Osteoblast (primary cell): ENCODE data around the gene AMIGO3. TPM values are rescaled to one million over a fixed set of nuclear protein-coding genes. Genes with fewer than 3 reads are reported as not detected.

ENCODE experiments used
- DNase-seq: peaks from one replicate; pipeline ENCODE4 v3.0.0; 2011; ENCODE audit warnings: low spot score, mixed read lengths; ENCODE audit not compliant: insufficient read length; ENCODE audit errors: missing footprints
- H2AFZ ChIP-seq: 2 replicates; pipeline ENCODE4 v1.6.0; 2011; ENCODE audit warnings: mild to moderate bottlenecking, low read length
- H3K27ac ChIP-seq: 2 replicates; pipeline ENCODE4 v1.5.1; 2011; ENCODE audit warnings: mild to moderate bottlenecking, low read depth, low read length, moderate library complexity
- H3K27me3 ChIP-seq: 2 replicates; pipeline ENCODE4 v1.6.0; 2012; ENCODE audit warnings: mild to moderate bottlenecking, control low read depth, inconsistent platforms, low read length, moderate library complexity; ENCODE audit not compliant: insufficient read depth
- H3K36me3 ChIP-seq: 2 replicates; pipeline ENCODE4 v1.5.1; 2011; ENCODE audit warnings: mild to moderate bottlenecking, low read length, control low read depth, moderate library complexity; ENCODE audit not compliant: insufficient read depth
- H3K4me1 ChIP-seq: 2 replicates; pipeline ENCODE4 v1.5.1; 2011; ENCODE audit warnings: mild to moderate bottlenecking, low read length, control low read depth, moderate library complexity; ENCODE audit not compliant: insufficient read depth
- H3K4me2 ChIP-seq: 2 replicates; pipeline ENCODE4 v1.6.0; 2011; ENCODE audit warnings: mild to moderate bottlenecking, low read length; ENCODE audit not compliant: insufficient read depth
- H3K4me3 ChIP-seq: fragments of 200-600 bp; sonication (generic); 3 replicates; pipeline ENCODE4 v1.5.1; 2012; ENCODE audit warnings: mild to moderate bottlenecking, low read length, inconsistent platforms; ENCODE audit not compliant: insufficient read depth
- H3K79me2 ChIP-seq: 2 replicates; pipeline ENCODE4 v1.6.0; 2012; ENCODE audit warnings: mild to moderate bottlenecking, low read length, control low read depth, inconsistent platforms; ENCODE audit not compliant: insufficient read depth
- H3K9me3 ChIP-seq: 2 replicates; pipeline ENCODE4 v1.5.1; 2011; ENCODE audit warnings: low read depth, low read length, control low read depth
- H4K20me1 ChIP-seq: 2 replicates; pipeline ENCODE4 v1.6.0; 2012; ENCODE audit warnings: mild to moderate bottlenecking, low read length, control low read depth; ENCODE audit not compliant: insufficient read depth
- CTCF ChIP-seq: IDR thresholded peaks from 2 replicates; pipeline ENCODE4 v1.5.1; 2011; ENCODE audit warnings: mild to moderate bottlenecking, low read depth, low read length, moderate library complexity; ENCODE audit errors: extremely low read depth
- total RNA-seq: library from RNA; depleted of rRNA; stranded (reverse); fragments of >200 nt; gene quantifications from 2 replicates; pipeline ENCODE4 v1.2.3, GENCODE V29; 2012

The AMIGO3 gene
- total RNA-seq, 1 donor = 1.8 TPM

- Histone ChIP-seq H3K36me3 (peaks cover 33% of the 10 kb centered on the region), H3K27me3 (no peaks in the 10 kb centered on the region), H3K4me1 (peaks cover 22% of the 10 kb centered on the region), H3K9me3 (no peaks in the 10 kb centered on the region), H3K4me3 (no peak overlapping the region), H4K20me1 (peaks cover 22% of the 10 kb centered on the region), H3K79me2 (peaks cover 20% of the 10 kb centered on the region), H2AFZ (no peak overlapping the region), H3K4me2 (no peak overlapping the region), H3K27ac (no peak overlapping the region)
- TF ChIP-seq CTCF = no peak
- no peak for DNase-seq
These were observed 2.1 kb upstream of the AMIGO3 start for GRCh38 chr3:49721596-49721895.

GRCh38 chr3:49720855-49721595, 1.5 kb upstream of the AMIGO3 start:
- no peak for TF ChIP-seq CTCF
- H3K27me3 ChIP-seq = no peaks in the 10 kb centered on the region
- peaks cover 22% of the 10 kb centered on the region for H3K4me1 ChIP-seq
- no peak overlapping the region for H2AFZ ChIP-seq
- no peaks in the 10 kb centered on the region for H3K9me3 ChIP-seq
- peaks cover 28% of the 10 kb centered on the region for H3K36me3 ChIP-seq
- no peak overlapping the region for H3K4me2 ChIP-seq
- no peak overlapping the region for H3K4me3 ChIP-seq
- peaks cover 22% of the 10 kb centered on the region for H4K20me1 ChIP-seq
- peak; percentile 64 for DNase-seq
- H3K79me2 ChIP-seq = peaks cover 20% of the 10 kb centered on the region
- H3K27ac ChIP-seq = no peak overlapping the region

GRCh38 chr3:49718858-49719213, 648 bp downstream of the AMIGO3 start:
- TF ChIP-seq CTCF = no peak
- no peak overlapping the region for H3K27ac ChIP-seq
- H3K79me2 ChIP-seq = peaks cover 20% of the 10 kb centered on the region
- H4K20me1 ChIP-seq = peaks cover 22% of the 10 kb centered on the region
- no peaks in the 10 kb centered on the region for H3K9me3 ChIP-seq
- peak overlapping the region; percentile 97 for H3K4me2 ChIP-seq
- peaks cover 20% of the 10 kb centered on the region for H3K36me3 ChIP-seq
- H2AFZ ChIP-seq = no peak overlapping the region
- peak overlapping the region; percentile 70 for H3K4me3 ChIP-seq
- no peaks in the 10 kb centered on the region for H3K27me3 ChIP-seq
- H3K4me1 ChIP-seq = peaks cover 15% of the 10 kb centered on the region
- peak; percentile 90 for DNase-seq

GRCh38 chr3:49717959-49718857, 1.3 kb downstream of the AMIGO3 start:
- TF ChIP-seq CTCF = no peak
- Histone ChIP-seq H3K27ac (no peak overlapping the region), H3K4me3 (no peak overlapping the region)

More at GRCh38 chr3:49717959-49718857, 1.3 kb downstream of the AMIGO3 start:
- Histone ChIP-seq H2AFZ (no peak overlapping the region), H3K36me3 (peaks cover 20% of the 10 kb centered on the region), H3K79me2 (peaks cover 14% of the 10 kb centered on the region), H3K4me1 (peaks cover 14% of the 10 kb centered on the region), H3K4me2 (peak overlapping the region; percentile 97), H3K27me3 (no peaks in the 10 kb centered on the region), H3K9me3 (no peaks in the 10 kb centered on the region), H4K20me1 (peaks cover 22% of the 10 kb centered on the region)
- DNase-seq = peak; percentile 80
